ENCODE results near the gene HNRNPA2B1.

DNA sequence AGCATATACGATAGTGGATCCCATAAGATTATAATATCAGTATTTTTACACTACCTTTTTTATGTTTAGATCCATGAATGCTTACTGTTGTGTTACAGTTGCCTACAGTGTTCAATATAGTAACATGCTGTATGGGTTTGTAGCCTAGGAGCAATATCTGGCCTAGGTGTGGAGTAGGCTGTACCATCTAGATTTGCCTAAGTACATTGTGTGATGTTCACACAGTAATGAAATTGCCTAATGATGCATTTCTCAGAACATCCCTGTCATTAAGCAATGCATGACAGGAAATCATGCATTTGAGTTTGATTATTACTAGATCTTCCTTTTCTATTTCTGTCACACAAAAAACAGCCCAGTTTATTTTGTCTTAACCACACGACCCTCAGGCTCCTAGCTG lies 15.5 kb upstream of the HNRNPA2B1 start:
- no peak for TF ChIP-seq POLR2A (IDR thresholded peaks at IDR 0.05; ENCODE audit: low read length)
- TF ChIP-seq GATA1 (IDR thresholded peaks at IDR 0.05; ENCODE audit: low read depth, low read length) = no peak
